GM12874 (cell line): ENCODE measurements around the gene CACNA1C.

ENCODE experiments used
- TF ChIP-seq, protein P1 (sequence below): IDR thresholded peaks from 2 replicates; pipeline ENCODE4 v1.5.1; 2011; ENCODE audit warnings: low read depth, mild to moderate bottlenecking, control low read depth, low read length, moderate library complexity; ENCODE audit not compliant: insufficient read depth

CACNA1C gene

DNA sequence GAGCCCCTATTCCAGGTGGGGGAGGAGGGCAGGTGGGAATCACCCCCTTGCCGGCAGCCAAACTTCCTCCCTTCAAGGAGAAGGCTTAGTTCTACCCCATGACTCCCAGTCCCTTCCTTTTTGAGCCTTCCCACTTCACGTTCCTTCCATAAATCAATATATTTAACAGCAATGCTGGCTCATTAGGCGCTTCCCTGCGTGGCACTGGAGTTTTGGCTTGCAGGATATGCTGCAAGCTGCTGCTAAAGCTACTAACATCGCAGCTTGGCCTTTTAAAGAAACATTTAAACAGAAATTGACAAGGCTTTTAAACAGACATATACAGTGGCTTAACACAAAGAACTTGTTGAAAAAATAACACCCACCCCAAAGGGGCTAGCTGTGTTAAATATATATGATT is 434.0 kb downstream of the CACNA1C start:
- TF ChIP-seq, protein P1, sequence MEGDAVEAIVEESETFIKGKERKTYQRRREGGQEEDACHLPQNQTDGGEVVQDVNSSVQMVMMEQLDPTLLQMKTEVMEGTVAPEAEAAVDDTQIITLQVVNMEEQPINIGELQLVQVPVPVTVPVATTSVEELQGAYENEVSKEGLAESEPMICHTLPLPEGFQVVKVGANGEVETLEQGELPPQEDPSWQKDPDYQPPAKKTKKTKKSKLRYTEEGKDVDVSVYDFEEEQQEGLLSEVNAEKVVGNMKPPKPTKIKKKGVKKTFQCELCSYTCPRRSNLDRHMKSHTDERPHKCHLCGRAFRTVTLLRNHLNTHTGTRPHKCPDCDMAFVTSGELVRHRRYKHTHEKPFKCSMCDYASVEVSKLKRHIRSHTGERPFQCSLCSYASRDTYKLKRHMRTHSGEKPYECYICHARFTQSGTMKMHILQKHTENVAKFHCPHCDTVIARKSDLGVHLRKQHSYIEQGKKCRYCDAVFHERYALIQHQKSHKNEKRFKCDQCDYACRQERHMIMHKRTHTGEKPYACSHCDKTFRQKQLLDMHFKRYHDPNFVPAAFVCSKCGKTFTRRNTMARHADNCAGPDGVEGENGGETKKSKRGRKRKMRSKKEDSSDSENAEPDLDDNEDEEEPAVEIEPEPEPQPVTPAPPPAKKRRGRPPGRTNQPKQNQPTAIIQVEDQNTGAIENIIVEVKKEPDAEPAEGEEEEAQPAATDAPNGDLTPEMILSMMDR = no peak

DNA sequence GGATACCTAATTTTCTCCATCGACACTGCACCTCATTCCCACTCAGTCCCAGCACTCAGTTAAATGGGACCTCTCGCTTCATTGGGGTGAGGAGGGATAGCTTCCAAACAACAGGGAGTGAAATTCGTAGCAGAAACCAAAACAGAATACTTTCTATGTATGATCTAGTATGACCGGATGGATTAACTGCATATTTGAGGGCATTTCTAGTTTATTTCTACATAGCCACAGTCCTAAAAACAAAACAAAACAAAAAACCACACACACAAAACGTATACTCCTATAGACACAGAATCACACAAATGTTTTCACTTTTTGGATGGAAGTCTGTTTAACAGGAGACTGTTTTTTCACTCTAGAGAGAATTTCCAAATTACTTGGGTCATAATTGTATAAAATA is 434.5 kb downstream of the CACNA1C start:
- TF ChIP-seq, protein P1 = no peak

DNA sequence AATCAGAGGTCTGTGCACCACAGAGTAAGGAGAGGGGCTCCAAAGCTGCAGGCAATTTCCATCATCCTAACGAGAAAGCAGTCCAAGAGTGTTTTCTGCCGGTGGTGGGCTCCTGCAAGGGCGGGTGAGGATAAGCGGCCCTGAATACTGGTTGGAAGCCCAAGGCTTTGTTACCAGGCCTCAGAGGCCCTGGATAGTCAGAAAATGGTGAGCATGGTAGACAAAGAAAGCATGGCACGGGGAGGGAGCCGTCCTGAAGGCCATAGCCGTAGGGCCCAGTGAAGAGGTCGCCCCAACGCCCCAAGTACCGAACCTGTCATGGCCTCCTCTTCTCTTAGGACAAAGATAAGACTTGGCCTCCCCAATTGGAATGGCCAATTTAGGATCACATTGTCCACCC is 435.3 kb downstream of the CACNA1C start:
- TF ChIP-seq, protein P1 = no peak

DNA sequence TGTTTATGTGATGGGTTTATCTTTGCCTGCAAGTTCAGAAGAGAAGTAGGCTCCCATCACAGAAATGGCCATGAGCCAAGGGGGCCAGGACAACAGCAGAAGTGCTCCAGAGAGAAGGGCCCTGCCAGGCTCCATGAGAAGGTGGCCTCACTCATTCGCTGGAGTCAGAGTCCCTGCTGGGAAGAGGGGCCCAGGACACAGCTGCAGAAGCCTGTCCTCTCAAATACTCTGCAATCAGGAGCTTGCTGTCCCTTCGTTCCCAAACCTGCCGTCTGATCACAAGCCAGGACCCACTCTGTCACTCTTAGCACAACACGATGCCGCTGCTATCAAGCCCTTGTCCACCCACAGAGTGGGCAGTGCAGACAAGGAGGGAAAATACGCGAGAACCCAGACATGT is 435.8 kb downstream of the CACNA1C start:
- TF ChIP-seq, protein P1 = no peak

DNA sequence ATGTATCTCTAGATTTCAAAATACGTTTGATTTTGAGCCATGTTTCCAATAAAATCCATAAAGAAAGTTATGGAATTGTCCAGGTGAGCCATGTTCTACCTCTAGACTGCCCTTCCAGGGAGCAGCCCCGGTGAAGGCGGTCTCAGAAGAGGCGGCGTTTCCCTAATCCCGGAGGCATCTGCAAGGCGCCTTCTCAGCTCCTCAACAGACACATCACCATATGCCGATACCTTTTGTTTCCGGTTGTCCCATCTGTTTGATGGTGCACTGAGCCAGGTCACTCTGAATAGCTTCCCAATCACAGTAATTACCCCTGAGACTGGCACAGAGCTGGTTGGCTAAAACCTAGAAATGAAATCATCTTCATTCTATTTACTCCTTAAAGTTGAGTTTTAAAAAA is 436.5 kb downstream of the CACNA1C start:
- TF ChIP-seq, protein P1 = no peak

DNA sequence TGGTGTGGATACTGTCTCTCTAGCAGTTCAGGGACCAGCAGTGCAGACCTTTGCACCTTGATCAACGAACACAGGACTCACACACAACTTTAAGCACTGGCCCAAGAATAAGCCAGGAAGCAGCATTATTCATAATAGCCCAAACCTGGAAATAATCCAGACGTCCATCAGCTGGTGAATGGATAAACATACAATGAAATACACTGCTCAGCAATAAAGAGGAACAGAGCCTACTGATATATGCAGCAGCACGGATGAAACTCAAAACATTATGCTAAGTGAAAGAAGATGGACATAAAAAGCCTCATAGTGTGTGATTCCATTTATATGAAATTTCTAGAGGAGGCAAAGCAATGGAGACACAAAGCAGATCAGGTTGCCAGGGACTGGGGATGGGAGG is 438.0 kb downstream of the CACNA1C start:
- TF ChIP-seq, protein P1 = no peak

DNA sequence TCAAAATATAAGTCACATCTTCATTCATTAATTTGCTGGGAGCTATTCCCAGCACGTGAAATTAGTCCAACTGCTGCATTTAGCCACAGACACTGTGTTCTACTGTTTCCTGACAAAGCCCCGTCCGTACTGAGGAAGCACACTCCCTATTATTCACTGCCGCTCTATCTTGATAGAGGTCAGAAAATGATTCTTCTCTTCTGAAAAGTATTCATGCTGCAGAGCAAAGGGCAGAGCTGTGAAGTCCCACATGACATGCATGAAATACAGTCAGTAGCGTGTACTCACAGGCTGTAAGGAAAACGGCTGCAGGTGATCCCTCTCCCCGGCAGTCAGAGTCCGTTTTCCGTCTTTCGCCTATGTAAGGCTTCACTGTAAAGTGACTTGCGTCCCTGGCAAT is 439.4 kb downstream of the CACNA1C start:
- TF ChIP-seq, protein P1 = no peak

DNA sequence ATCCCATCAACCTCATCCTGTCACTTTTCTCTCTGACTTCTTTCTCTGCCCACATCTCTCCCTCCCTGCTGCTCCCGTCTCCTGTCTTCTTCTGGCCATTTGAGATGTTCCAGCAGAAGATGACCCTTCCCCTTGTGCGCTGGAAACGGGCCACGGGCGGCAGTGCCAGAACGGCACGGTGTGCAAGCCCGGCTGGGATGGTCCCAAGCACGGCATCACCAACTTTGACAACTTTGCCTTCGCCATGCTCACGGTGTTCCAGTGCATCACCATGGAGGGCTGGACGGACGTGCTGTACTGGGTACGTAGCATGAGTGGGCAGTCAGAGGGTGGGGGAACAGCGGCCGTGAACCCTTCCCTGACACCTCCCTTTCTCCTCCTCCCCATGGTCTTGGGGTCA is 440.3 kb downstream of the CACNA1C start:
- TF ChIP-seq, protein P1 = no peak
